Thoracic aorta (tissue), 2 donors: ENCODE measurements around the gene ITGA2B. TPM values are rescaled to one million over a fixed set of nuclear protein-coding genes. Genes with fewer than 3 reads are reported as not detected.
"Not testable (repeated sequence)": the region's sequence is repeated elsewhere in the genome, so short reads cannot be mapped to it uniquely, and the experiment has no call there.

ENCODE experiments used
- ATAC-seq: fragments of 150-250 bp; one replicate; pipeline ENCODE4 v1.8.0; 2017; ENCODE audit warnings: low read depth; ENCODE audit not compliant: insufficient number of reproducible peaks, low FRiP score
- DNase-seq: peaks from one replicate; pipeline ENCODE4 v3.0.0-alpha.2; 2020; ENCODE audit warnings: low spot score
- H3K27ac ChIP-seq, 2 donors: fragments of 200-600 bp; sonication (generic); 1 replicate in 1 of 2; 2 replicates in 1 of 2; pipeline ENCODE4 v1.5.1; 2016; ENCODE audit warnings: mild to moderate bottlenecking in 2 of 2, moderate library complexity in 2 of 2
- H3K27me3 ChIP-seq: fragments of 200-600 bp; sonication (generic); replicated peaks from 2 replicates; pipeline ENCODE4 v1.6.0; 2016; ENCODE audit warnings: mild to moderate bottlenecking; ENCODE audit not compliant: insufficient read depth
- H3K36me3 ChIP-seq: fragments of 200-600 bp; sonication (generic); one replicate; pipeline ENCODE4 v1.5.1; 2016
- H3K4me1 ChIP-seq, 2 donors: fragments of 200-600 bp; sonication (generic); 1 replicate in 1 of 2; 2 replicates in 1 of 2; pipeline versions ENCODE4 v1.5.1 to v1.6.0; 2016; ENCODE audit warnings: low read depth in 2 of 2, mild to moderate bottlenecking in 1 of 2; ENCODE audit not compliant: control insufficient read depth in 1 of 2
- H3K4me3 ChIP-seq: fragments of 200-600 bp; sonication (generic); 2 replicates; pipeline ENCODE4 v1.5.1; 2016; ENCODE audit warnings: mild to moderate bottlenecking
- H3K9me3 ChIP-seq: fragments of 200-600 bp; sonication (generic); 2 replicates; pipeline ENCODE4 v1.5.1; 2016
- total RNA-seq, 2 donors: library from RNA; depleted of rRNA; stranded (reverse); fragments of >200 nt; gene quantifications; one replicate each; pipeline versions ENCODE4 v1.1.0 to v1.2.3, GENCODE V29; 2016
- TF ChIP-seq, protein P1 (sequence below): fragments of 200-600 bp; sonication (generic); IDR thresholded peaks from one replicate; pipeline ENCODE4 v1.5.1; 2019; ENCODE audit warnings: antibody characterized with exemption

Gene ITGA2B
- total RNA-seq, 2 donors from 2014 or later: 0.28 to 3.4 TPM

DNA sequence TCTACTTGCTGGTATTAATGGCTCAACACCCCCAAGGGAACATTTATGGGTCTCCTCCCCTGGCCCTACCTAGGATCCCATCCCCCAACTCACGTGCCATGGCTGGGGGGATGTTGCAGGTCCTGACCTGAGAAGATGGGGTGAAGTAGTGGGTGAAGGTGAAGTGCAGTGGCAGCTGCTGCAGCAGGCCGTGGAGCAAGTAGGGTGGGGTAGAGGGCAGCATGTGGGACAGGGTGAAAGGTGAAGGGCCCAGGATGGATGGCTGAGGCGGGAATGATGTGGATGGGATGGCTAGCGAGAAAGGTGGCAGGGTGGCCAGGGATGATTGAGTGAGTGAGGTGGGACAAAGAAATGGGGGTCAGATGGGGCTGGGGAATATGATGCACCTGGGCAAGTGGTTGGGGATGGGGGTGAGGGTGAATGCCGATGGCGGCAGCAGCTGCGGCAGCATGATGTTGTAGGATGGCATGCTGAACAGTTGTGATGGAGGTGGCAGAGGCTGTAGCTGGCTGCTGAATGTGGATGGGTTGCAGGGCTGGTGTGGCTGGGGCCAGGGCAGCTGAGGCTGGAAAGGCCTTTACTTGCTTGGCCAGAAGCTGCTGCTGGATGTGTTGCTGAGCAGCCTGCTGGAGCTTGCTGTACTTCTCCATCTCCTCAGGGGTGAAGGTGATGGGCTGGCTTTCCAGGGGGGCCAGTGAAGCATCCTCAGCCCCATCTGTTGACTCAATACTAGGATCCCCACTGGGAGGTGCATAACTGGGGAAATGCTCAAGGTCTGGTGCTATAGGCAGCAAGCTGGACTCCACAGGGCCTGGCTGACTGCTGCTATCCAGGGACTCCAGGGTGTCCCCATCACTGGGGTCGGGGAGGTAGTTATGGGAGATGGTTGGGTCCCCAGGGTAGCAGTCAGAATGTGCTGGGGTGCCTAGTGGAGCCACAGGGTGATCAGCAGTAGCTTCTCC is 8.3 kb upstream of the ITGA2B start:
- Histone ChIP-seq H3K4me1 (peaks cover 0 to 5% of the 10 kb centered on the region in 2 donors), H3K4me3 (no peak overlapping the region), H3K9me3 (no peaks in the 10 kb centered on the region), H3K27me3 (no peaks in the 10 kb centered on the region), H3K36me3 (peaks cover 29% of the 10 kb centered on the region), H3K27ac (no peak overlapping the region)
- ATAC-seq: no peak
- TF ChIP-seq, protein P1, sequence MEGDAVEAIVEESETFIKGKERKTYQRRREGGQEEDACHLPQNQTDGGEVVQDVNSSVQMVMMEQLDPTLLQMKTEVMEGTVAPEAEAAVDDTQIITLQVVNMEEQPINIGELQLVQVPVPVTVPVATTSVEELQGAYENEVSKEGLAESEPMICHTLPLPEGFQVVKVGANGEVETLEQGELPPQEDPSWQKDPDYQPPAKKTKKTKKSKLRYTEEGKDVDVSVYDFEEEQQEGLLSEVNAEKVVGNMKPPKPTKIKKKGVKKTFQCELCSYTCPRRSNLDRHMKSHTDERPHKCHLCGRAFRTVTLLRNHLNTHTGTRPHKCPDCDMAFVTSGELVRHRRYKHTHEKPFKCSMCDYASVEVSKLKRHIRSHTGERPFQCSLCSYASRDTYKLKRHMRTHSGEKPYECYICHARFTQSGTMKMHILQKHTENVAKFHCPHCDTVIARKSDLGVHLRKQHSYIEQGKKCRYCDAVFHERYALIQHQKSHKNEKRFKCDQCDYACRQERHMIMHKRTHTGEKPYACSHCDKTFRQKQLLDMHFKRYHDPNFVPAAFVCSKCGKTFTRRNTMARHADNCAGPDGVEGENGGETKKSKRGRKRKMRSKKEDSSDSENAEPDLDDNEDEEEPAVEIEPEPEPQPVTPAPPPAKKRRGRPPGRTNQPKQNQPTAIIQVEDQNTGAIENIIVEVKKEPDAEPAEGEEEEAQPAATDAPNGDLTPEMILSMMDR: no peak
- DNase-seq: no peak

DNA sequence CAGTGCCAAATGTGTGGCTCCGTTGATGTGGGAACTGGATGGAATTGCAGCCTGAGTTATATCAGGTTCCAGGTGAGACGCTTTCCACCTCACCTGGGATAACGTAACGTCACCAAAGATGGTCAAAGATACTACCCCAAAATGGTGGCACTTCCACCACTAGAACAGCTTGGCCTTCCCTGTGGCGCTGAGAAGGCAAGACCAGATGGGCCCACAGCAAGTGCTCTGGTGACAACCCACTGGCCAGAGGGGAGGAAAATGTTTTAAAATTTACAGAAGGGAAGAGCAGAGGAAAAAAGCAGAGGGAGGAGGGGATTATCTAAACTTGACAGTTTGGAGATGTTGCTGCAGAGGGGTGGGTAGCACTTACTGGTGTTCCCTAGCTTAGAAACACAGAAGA is 7.5 kb upstream of the ITGA2B start:
- TF ChIP-seq, protein P1: no peak
- Histone ChIP-seq H3K4me1 (peaks cover 0 to 5% of the 10 kb centered on the region in 2 donors), H3K27ac (no peak overlapping the region), H3K4me3 (no peak overlapping the region), H3K27me3 (no peaks in the 10 kb centered on the region), H3K9me3 (no peaks in the 10 kb centered on the region), H3K36me3 (peaks cover 29% of the 10 kb centered on the region)
- DNase-seq (no peak), ATAC-seq (no peak)

GRCh38 chr17:44394833-44395232 is 5.4 kb upstream of the ITGA2B start:
- Histone ChIP-seq H3K27me3 (no peaks in the 10 kb centered on the region), H3K36me3 (peaks cover 15% of the 10 kb centered on the region), H3K4me3 (no peak overlapping the region), H3K27ac (no peak overlapping the region), H3K4me1 (peaks cover 0 to 5% of the 10 kb centered on the region in 2 donors), H3K9me3 (no peaks in the 10 kb centered on the region)
- no peak for ATAC-seq
- no peak for DNase-seq
- TF ChIP-seq, protein P1: no peak

DNA sequence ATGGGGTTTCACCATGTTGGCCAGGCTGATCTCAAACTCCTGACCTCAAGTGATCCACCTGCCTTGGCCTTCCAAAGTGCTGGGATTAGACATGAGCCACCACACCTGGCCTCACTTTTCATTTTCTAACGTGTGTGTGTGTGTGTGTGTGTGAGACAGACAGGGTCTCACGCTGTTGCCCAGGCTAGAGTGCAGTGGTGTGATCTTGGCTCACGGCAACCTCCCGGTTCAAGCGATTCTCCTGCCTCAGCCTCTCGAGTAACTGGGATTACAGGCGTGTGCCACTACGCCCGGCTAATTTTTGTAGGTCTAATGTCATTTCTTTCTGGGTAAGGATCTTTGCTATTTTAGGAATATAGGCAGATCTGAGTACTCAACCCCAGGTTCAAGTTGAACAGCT is 4.7 kb upstream of the ITGA2B start:
- not testable (repeated sequence) for ATAC-seq, H3K4me3 ChIP-seq, H3K4me1 ChIP-seq, DNase-seq, H3K27me3 ChIP-seq, H3K36me3 ChIP-seq, H3K27ac ChIP-seq, H3K9me3 ChIP-seq

GRCh38 chr17:44390250-44390870 is 911 bp upstream of the ITGA2B start:
- TF ChIP-seq, protein P1: no peak
- Histone ChIP-seq H3K4me1 (peaks cover 0 to 14% of the 10 kb centered on the region in 2 donors), H3K9me3 (no peaks in the 10 kb centered on the region), H3K36me3 (no peaks in the 10 kb centered on the region), H3K27ac (no peak overlapping the region), H3K4me3 (no peak overlapping the region), H3K27me3 (no peaks in the 10 kb centered on the region)
- DNase-seq: no peak
- ATAC-seq: no peak
